ENCODE measurements around the gene CDT1.

DNA sequence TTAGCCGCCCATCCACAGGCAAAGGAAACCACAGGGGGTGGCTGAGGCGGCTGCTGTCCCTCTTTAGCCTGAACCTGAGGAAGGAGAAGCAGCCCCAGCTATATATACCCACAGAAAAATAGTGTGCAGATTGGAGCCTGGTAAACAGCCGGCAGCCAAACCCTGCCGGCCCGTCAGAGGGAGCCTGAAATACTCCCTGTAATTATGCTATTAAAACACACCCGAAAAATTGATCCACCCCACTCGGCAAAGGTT, 25.4 kb upstream of the CDT1 start:
- TF ChIP-seq, protein P1, sequence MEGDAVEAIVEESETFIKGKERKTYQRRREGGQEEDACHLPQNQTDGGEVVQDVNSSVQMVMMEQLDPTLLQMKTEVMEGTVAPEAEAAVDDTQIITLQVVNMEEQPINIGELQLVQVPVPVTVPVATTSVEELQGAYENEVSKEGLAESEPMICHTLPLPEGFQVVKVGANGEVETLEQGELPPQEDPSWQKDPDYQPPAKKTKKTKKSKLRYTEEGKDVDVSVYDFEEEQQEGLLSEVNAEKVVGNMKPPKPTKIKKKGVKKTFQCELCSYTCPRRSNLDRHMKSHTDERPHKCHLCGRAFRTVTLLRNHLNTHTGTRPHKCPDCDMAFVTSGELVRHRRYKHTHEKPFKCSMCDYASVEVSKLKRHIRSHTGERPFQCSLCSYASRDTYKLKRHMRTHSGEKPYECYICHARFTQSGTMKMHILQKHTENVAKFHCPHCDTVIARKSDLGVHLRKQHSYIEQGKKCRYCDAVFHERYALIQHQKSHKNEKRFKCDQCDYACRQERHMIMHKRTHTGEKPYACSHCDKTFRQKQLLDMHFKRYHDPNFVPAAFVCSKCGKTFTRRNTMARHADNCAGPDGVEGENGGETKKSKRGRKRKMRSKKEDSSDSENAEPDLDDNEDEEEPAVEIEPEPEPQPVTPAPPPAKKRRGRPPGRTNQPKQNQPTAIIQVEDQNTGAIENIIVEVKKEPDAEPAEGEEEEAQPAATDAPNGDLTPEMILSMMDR (IDR thresholded peaks at IDR 0.05), result no peak
- TF ChIP-seq POLR2A (IDR thresholded peaks at IDR 0.05), result no peak

Measured in Peyer's patch (tissue), 4 donors.